Stimulated activated CD4-positive, alpha-beta T cell treated with anti-CD3 and anti-CD28 coated beads, Interleukin-1b, Interleukin-23, amount 100 ng/mL, for 4 hours (primary cell): Measurements from ENCODE around the gene DNAH3.
"Not testable (repeated sequence)": the region's sequence is repeated elsewhere in the genome, so short reads cannot be mapped to it uniquely, and the experiment has no call there.

ENCODE experiments used
- DNase-seq, 2 donors: peaks; one replicate each; pipeline ENCODE4 v3.0.0-alpha.2; 2020; ENCODE audit warnings: low read depth in 2 of 2

The DNAH3 gene

GRCh38 chr16:21070564-21070963 is 80.1 kb downstream of the DNAH3 start:
- DNase-seq, result no peak

- DNase-seq, result no peak
These were observed 80.7 kb downstream of the DNAH3 start for GRCh38 chr16:21069986-21070385.

DNA sequence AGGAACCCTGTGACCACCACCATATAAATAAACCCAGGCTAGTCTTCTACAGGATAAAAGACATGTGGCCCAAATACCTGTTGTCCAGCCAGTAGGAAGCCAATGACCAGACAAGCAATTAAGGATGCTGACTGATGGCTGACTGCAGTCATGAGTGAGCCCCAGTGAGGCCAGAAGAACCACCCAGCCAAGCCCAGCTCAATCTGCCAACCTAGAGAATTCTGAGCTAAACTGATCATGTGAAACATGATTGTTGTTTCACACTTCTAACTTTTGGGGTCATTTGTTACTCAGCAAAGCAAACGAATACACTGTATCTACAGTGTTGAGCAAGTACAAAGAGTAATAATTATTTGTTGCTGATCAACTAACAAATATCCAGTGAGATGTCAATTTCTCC is 86.4 kb downstream of the DNAH3 start:
- no peak for DNase-seq

DNA sequence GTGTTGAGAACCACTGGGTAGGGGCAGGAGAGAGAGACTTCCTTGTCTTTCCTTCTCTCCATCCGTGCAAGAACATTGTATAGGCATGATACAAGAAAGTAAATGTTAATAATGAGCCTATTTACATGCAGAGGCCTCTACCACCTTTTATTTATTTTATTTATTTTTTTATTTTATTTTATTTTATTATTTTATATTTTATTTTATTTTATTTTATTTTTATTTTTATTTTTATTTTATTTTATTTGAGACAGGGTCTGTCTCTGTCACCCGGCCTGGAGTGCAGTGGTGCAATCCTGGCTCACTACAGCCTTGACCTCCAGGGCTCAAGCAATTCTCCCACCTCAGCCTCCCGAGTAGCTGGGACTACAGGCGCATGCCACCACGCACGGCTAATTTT is 87.3 kb downstream of the DNAH3 start:
- not testable (repeated sequence) for DNase-seq

DNA sequence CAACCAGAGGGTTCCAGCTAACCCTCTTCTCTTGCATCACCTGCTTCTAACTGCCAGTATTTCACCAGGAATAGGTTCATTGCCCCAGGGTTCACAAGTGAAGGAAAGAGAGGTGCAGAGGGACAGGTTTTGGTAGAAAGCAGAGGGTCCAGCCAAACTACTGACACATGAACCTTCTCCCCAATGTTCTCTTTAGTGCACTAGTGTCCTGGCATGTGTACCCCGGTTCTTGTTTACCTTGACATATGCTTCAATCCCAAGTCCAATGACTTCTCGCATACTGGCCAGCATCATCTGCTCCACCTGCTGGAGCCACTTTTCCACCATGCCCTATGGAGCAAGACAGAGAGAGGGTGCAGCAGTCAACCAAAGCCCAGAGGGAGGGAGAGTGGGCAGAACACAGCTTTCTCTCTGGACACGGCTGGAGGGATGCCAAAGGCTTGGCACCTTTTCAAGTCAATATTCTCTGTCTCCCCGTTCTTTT is 90.6 kb downstream of the DNAH3 start:
- no peak for DNase-seq

- no peak for DNase-seq
These were observed 92.8 kb downstream of the DNAH3 start for GRCh38 chr16:21057875-21058274.

DNA sequence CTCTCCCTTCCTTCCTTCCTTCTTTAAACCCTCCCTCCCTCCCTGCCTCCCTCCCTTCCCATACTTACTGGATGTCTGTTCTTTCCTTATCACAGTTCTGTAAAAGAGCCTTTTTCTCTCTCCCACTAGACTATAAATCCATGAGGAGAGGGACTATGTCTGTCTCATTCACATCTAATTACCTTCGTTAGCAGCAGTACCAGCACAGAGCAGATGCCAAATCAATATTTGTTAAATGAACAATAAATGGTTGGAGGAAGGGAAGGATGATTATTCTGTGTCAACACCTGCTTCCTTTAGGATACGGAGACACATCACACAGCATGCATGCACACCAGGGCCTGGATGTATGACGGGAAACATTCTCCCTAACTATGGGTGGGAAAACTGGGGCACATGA is 94.2 kb downstream of the DNAH3 start:
- no peak for DNase-seq

DNA sequence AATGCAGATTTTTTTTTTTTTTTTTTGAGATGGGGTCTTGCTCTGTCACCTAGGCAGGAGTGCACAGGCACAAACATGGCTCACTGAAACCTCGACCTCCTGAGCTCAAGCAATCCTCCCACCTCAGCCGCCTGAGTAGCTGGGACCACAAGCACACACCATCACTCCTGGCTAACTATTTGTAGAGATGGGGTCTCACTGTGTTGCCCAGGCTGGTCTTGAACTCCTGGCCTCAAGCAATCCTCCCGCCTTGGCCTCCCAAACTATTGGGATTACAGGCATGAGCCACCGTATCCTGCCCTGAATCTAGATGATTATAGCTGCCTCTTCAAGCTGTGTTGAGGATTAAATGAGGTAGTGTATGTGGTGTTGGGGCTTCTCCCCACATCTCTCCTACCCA is 94.9 kb downstream of the DNAH3 start:
- not testable (repeated sequence) for DNase-seq

DNA sequence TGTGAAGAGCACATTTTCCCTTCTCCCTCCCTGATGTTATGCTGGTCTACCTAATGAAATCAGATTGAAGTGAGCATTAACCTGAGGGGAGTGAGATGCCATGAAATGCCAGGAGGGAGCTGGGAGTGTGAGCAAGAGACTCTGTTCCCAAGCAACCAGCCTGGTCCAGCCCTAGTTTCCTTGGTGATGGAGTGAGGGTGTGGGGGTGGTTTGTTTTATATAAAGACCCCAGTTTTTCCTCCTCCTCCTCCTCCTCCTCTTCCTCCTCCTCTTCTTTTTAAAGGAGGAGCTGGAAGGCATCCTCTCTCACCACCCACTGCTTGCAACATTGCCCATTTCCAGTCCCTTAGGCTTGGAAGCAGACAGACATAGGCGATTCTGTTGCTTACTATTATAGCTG is 97.1 kb downstream of the DNAH3 start:
- DNase-seq, result no peak

GRCh38 chr16:21048091-21048912 is 102.3 kb downstream of the DNAH3 start:
- not testable (repeated sequence) for DNase-seq

DNA sequence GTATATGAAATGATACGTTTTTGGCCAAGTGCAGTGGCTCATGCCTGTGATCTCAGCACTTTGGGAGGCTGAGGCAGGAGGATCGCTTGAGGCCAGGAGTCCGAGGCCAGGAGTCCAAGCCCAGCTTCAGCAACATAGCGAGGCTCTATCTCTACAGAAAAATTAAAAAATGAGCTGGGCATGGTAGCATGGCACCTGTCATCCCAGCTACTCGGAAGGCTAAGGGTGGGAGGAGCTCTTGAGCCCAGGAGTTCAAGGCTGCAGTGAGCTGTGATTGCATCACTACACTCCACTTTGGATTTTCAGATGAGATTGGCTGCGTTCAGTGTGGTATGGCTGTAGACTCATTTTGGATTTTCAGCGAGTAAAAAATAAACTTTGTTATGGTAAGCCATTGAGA is 112.4 kb downstream of the DNAH3 start:
- DNase-seq, result no peak

DNA sequence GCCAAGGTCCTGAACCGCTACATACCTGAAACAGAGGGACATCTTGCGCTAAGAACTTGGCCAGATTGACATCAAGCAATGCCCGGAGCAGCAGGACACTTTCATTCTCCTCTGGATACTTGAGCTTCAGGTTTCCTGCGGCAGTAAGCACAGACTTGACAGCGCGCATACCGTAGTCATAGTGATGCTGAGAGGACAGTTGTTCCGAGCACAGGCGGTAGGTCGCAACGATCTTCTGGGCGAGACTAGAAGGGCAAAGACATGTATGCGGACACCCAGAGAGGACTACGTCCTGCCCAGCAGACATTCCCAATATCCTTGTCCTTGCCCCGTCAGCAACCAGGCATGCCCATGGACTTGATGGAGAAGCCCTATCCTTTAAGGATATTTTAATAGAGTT is 112.9 kb downstream of the DNAH3 start:
- no peak for DNase-seq

- DNase-seq, result no peak
These were observed 113.5 kb downstream of the DNAH3 start for GRCh38 chr16:21037168-21037567.

DNA sequence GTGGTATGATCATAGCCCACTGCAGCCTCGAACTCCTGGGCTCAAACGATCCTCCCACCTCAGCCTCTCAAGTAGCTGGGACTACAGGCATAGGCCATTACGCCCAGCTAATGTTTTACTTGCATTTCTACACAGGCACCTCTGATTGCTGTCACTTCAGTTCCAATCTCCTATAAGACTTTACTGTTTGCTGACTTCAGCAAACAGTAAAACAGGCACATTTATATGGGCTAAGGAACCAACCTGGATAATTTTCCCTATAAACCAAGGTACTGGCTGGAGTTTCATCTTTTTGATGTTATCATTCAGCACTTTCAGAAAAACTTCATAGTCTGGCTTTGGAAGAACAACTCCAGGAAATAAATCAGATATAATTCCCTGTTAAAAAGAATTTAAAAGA is 114.2 kb downstream of the DNAH3 start:
- no peak for DNase-seq

DNA sequence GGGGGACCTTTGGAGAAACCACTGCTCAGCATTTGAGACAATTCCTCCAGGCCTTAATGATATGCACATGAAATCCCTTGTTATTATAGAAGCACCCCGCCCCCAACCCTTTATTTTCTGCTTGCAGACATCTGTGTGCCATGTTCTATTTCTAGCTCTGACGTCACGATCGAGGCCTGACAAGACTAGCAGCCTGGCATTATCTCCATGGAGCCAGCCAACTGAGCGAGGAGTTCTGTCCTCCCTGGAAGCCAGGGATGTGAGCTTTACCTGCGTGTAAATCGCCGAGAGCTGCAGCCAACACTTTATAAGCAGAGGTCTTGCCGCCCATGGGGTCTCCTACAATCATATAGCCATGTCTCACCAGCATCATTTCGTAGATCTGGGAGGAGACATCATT is 116.9 kb downstream of the DNAH3 start:
- no peak for DNase-seq

- no peak for DNase-seq
These were observed 117.4 kb downstream of the DNAH3 start for GRCh38 chr16:21033264-21033663.

DNA sequence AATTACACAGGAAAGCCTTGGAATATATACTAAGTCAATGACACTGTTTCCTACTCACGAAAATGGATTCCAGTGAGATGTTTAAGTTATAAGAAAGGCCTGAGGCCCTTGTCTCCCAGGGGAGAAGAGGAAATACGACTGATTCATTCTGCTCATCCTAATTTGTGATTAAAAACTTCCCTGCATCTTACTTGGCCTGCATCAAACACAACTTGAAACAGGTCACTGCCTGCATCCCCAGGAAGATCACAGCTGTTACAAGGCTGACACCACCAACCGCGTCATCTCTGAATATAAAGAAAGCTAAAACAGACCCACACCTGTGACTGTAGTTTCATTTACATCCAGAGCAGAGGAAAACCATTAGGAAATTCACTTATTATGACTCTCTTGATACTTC is 121.9 kb downstream of the DNAH3 start:
- no peak for DNase-seq

GRCh38 chr16:21026846-21027245 is 123.8 kb downstream of the DNAH3 start:
- DNase-seq, result no peak

GRCh38 chr16:21023509-21024202 is 127.0 kb downstream of the DNAH3 start:
- no peak for DNase-seq

- no peak for DNase-seq
These were observed 129.3 kb downstream of the DNAH3 start for GRCh38 chr16:21021316-21021715.

DNA sequence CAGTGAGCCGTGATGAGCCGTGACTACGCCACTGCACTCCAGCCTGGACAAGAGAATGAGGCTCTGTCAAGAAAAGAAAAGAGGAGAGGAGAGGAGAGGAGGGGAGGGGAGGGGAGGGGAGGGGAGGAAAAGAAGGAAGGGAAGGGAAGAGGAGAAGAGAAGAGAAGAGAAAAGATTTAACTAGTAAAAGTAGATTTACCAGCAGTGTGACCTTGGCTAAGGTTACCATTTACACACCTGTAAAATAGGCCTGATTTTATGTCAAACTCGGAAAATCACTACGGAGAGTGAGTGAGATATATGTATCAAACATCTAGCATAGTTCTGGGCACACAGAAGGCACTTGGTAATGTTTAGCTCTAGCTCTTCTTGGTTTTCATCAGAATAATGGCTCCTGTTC is 140.8 kb downstream of the DNAH3 start:
- no peak for DNase-seq

DNA sequence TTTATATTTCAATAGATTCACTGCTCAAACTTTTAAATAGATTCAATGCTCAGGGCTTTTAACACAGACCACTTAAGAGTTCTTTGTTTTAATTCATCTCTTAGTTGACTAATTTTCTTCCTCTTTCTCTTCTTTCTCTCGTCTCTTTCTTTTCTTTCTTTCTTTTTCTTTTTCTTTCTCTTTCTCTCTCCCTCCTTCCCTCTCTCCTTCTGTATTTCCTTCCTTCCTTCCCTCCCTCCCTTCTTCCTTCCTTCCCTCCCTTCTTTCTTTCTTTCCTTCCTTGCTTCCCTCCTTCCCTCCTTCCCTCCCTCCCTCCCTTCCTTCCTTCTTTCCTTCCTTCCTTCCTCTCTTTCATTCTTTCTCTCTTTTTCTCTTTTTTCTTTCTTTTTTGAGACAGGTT is 145.6 kb downstream of the DNAH3 start:
- DNase-seq, result no peak

DNA sequence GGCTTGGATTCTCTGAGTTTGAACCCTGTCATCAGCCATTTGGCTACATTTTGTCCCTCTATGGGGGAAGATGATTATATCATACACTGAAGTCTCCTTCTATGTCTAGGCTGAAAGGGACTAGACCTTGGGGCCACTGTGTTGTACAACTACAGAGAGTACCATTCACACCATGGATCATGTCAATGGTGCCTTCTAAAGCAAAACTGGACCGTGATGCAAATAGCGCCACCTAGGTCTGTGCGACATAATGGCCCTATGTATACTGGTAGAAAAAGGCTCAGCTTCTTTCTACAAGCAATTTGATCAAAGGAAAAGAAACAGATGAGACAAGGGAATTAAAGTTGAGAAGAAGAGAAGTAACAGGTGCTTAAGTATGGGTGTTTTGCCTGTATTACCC is 149.4 kb downstream of the DNAH3 start:
- no peak for DNase-seq
